HG02943 (cell line): ENCODE measurements around the gene AMD1.
"Not testable (repeated sequence)": the region's sequence is repeated elsewhere in the genome, so short reads cannot be mapped to it uniquely, and the experiment has no call there.

ENCODE experiments used
- ATAC-seq: cut with Tn5 transposase; IDR thresholded peaks from one replicate; pipeline ENCODE4 v1.9.1; 2021; ENCODE audit warnings: mild to moderate bottlenecking, low read depth, moderate library complexity; ENCODE audit not compliant: unreplicated experiment

AMD1 gene

DNA sequence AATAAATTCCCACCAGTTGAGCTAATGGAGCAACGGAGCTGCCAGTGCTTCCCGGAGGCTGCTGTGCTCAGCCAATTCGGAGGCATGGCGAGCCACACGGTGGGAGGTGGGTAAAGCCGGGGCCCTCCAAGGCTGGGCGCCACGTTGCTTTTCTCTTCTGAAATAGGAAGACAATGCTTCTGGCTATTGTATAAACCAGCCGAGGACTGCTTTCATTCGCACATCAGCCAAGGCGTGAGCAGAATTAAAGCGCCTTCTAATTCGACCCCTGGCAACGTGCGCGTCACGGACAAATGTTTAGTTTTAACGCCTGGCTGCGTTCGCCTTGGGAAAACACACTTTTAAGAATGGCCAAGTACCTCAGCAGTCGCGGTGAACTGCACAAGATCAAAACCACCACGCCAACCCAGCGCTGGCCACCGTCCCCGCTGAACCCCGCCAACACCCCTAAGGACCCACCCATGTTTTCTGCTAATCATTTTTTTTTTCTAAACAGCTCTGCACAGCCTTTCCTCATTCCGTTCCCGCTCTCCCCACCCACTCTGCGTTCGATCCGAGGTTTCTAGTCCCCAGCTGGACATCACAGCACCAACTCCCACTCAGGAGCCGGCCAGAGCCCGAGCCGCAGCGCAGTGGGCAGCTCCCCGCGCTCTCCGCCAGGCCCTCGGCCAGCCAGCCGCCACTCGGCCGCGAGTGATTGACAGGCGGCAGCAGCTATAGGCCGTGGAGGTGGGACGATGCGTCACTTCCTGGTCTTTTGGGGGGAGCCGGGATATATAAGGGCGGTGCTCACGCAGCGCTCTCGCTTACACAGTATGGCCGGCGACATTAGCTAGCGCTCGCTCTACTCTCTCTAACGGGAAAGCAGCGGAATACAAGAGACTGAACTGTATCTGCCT lies at the start of gene AMD1:
TSS of gene AMD1 (plus strand) at position 805 of the 899 bp plus-strand sequence. CDS start 321 bp downstream, outside the sequence.
- peak; percentile 70 for ATAC-seq

DNA sequence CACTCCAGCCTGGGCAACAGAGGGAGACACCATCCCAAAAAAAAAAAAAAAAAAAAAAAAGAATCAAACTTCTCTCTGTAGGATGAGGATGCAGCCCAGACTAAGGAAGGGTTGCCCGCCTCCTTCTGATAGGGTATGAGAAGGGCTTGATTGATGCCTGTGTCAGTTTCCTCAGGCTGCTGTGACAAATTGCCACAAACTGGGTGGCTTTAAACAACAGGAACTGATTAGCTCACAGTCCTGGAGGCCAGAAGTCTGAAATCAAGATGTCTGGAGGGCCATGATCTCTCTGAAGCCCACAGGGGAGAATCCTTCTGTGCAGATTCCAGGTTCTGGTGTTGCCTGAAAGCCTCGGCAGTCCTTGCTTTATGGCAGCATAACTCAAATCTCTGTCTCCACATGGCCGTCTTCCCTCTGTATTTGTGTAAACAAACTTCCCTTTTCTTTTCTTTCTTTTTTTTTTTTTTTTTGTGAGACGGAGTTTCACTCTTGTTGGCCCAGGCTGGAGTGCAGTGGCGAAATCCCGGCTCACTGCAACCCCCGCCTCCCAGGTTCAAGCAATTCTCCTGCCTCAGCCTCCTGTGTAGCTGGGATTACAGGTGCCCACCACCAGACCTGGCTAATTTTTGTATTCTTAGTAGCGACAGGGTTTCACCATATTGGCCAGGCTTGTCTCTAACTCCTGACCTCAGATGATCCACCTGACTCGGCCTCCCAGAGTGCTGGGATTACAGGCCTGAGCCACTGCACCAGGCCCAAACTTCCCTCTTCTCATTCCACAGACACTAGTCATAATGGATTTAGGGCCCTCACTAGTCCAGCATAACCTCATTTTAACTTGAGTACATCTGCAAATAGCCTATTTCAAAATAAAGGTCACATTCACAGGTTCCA lies 48.1 kb upstream of the AMD1 start:
- ATAC-seq, result no peak

DNA sequence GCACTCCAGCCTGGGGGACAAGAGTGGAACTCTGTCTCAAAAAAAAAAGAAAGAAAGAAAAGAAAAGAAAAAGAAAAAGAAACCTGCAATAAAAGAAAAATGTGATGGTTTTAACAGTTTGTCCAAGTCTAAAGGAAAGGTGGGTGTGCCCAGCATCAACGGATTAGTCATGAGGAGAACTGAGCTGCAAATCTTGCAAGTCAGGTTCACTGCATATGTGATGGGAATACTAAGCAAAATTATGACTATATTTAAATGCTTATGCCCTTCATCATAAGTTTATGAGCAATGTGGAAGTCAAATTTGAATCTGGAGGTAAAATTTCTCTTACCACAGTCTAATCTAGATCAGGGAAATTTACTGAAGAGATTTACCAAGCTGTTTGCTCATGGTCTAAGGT lies 46.2 kb upstream of the AMD1 start:
- ATAC-seq, result no peak

DNA sequence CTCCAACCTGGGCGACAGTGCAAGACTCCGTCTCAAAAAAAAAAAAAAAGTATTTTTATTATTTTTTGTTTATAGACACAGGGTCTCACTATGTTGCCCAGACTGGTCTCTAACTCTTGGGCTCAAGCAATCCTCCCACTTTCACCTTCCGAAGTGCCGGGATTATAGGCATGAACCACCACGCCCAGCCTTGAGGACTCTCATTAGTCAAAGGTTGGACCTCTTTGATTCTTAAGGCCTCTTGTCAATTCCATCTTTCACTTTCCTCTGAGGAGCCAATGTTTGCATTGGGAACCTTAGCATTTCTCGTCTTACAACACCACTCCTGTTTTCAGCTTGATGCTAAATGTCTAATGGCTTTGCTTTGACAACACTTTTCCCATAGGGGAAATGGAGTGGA lies 43.2 kb upstream of the AMD1 start:
- no peak for ATAC-seq

DNA sequence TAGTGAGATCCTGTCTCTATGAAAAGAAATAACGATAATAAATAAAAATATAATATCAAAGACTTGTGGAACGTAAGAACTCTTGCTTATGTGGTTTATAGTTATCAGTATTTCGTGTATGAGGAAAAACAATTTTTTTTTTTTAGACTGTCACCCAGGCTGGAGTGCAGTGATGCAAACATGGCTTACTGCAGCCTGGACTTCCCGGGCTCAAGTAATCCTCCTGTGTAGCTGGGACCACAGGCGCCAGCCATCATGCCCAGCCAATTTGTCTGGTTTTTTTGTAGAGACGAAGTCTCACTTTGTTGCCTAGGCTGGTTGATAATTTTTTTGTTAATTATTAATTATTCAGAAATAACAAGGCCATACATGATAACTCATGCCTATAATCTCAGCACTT lies 40.8 kb upstream of the AMD1 start:
- ATAC-seq, result no peak

DNA sequence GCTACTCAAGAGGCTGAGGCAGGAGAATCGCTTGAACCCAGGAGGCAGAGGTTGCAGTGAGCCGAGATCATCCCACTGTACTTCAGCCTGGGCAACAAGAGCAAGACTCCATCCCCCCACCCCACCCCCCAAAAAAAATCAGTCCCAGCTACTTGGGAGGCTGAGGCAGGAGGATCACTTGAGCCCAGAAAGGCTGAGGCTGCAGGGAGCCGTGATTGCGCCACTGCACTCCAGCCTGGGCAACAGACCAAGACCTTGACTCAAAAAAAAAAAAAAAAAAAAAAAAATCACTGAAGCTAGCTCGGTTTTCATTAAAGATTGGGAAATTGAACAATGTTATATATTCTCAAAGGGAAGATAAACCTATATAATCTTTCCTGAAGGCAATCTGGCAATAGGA lies 38.8 kb upstream of the AMD1 start:
- not testable (repeated sequence) for ATAC-seq

DNA sequence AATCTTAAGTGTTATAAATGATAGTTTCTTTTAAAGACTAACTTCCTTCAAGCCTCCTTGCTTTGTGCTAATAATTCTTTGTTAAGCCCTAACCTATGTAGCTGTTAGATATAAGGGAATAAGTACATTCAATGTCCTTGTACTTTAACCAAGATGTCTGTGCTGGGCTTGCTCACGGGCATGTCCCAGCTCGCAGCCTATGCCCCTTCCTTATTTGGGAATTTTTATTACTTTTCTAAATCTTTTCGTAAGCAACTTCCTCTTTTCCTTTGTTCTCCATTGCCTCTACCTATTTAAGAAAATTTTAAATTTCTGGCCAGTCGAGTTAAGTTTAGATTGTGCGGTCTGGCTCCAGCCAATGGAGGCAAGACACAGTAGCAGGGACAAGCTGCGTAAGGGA lies 33.3 kb upstream of the AMD1 start:
- no peak for ATAC-seq

DNA sequence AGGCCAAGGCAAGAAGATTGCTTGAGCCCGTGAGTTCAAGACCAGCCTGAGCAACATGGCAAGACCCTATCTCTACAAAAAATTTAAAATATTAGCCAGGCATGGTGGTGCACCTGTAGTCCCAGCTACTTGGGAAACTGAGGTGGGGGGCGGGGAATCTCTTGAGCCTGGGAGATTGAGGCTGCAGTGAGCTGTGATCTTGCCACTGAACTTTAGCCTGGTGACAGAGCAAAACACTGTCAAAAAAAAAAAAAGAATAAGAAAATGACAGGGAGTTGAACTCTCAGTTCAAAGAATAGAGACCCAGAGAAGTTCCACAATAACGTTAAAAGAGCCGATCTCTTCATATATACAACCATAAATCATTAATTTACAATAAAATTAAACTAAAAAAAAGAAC lies 24.8 kb upstream of the AMD1 start:
- no peak for ATAC-seq

DNA sequence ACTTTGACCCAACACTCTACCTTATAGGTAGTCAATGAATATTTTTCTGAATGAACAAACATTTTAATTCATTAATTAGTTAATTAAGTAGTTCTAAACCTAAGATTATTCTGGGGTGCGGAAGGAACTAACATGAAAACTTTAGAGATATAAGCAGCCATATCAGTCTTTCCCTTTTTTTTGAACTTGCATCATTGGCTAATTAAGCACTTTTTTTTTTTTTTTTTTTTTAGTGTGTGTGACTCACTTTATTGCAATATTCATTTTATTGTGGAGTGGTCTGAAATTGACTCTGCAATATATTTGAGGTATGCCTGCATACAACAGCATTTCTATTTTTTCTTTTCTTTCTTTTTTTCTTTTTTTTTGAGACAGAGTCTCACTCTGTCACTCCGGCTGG lies 21.8 kb upstream of the AMD1 start:
- ATAC-seq, result no peak

DNA sequence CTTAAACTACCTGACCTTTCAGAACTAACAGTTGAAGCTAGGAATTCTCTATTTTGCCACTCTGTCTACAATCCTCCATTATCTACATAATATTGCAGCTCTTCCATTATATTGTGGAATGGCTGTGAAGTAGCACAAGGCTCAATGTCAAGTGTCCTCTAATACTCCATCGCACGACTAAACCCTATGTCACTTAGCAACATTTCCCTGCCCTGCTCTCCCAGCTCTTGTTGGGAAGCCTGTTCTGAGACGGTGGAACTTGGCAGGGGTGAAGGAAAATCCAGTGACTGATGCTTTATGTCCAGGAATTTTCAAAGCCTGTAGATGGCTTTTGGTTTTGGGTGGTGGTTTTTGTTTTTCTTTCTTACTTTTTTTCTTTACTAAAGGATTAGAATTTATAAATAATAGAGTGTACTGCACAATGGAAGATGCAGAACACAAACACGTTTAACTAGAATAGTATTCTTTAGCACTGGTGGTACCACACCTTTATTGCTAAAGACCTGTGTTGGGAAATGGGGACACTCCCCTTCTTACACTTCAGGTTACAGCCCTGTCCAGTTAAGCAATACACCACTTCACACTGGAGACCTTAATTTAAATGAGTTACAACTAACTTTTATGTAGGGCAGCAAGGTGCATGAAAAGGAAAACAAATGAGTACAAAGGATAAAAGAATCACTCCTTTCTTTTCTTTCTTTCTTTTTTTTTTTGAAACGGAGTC lies 20.7 kb upstream of the AMD1 start:
- no peak for ATAC-seq

DNA sequence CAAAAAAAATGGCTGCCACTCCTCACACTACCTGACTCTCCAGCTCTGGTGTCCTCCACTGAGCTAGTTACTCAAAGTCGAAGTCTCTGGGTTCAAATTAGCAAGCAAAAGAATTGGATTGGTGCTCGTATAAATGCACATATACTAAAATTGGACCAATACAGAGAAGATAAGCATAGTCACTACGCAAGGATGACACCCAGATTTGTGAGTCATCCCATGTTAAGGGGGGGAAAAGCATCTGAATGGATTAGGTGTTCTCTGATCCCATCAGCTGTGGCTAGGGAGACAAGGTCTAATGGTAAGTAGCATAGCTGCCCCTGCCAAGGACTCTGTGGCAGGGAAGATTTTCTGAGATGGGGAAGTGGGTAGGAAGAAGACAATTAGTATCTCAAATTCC lies 18.3 kb upstream of the AMD1 start:
- no peak for ATAC-seq

DNA sequence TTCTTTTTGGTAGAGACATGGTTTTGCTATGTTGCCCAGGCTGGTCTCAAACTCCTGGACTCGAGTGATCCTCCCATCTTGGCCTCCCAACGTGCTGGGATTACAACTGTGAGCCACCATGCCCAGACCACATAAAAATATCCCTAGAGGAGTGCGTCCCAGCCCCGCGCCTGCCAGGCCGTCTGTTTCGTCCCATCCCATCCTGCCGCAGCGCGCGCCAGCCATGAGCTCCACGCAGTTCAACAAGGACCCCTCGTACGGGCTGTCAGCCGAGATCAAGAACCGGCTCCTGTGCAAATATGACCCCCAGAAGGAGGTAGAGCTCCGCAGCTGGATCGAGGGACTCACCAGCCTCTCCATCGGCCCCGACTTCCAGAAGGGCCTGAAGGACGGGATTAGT lies 16.6 kb upstream of the AMD1 start:
- no peak for ATAC-seq

DNA sequence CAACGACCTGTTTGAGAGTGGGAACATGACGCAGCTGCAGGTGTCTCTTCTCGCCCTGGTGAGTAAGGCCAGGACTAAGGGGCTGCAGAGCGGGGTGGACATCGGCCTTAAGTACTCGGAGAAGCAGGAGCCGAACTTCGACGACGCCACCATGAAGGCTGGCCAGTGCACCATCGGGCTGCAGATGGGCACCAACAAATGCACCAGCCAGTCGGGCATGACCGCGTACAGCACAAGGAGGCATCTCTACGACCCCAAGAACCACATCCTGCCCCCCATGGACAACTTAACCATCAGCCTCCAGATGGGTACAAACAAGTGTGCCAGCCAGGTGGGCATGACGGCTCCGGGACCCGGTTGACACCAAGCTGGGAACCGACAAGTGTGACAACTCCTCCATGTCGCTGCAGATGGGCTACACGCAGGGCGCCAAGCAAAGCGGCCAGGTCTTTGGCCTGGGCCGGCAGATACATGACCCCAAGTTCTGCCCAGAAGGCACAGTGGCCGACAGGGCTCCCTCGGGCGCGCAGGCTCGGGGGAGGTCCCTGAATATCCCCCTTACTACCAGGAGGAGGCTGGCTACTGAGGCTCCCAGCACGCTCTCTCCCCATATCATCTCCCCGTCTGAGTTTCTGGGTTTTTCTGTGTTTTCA lies 15.9 kb upstream of the AMD1 start:
- ATAC-seq, result no peak

DNA sequence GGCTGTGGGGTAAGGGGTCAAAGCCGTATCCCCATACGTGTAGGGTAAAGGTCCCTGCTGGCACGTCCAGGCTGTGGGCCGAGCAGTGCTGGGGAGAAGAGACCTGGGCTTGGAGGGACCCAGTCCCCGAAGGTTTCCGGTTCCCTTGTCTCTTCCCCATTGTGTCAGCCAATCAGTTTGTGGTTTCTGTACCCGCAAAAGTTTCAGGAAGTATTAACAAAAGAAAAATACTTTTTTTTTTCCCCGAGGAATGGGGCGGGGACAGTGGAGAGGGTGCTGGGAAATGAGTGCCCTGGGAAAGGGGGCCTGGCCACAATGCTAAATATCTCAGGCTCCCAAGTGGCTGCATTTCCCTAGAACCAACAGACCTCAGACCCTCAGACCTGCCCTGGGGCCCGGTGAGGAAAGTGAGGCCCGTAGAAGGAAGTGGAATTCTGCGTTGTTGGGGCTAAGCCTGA lies 15.2 kb upstream of the AMD1 start:
- ATAC-seq, result no peak

DNA sequence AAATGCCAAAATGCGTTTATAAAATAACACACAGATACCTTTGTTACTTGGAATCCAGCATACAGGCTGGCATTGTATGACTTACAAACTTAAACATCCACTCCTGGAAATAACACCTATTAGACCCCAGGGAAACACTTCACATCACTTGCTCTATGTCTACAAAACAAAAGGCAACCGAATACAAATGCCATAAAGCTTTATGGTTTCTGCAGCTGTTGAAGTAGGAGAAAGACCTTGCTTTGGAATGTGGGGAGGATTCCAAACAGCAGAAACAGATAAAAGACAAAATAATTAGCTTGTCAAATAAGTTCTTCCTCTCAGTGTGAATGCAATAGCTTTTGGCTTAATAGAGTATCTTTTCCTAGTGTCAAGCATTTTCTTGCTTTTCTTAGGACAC lies 9.8 kb upstream of the AMD1 start:
- ATAC-seq, result no peak

DNA sequence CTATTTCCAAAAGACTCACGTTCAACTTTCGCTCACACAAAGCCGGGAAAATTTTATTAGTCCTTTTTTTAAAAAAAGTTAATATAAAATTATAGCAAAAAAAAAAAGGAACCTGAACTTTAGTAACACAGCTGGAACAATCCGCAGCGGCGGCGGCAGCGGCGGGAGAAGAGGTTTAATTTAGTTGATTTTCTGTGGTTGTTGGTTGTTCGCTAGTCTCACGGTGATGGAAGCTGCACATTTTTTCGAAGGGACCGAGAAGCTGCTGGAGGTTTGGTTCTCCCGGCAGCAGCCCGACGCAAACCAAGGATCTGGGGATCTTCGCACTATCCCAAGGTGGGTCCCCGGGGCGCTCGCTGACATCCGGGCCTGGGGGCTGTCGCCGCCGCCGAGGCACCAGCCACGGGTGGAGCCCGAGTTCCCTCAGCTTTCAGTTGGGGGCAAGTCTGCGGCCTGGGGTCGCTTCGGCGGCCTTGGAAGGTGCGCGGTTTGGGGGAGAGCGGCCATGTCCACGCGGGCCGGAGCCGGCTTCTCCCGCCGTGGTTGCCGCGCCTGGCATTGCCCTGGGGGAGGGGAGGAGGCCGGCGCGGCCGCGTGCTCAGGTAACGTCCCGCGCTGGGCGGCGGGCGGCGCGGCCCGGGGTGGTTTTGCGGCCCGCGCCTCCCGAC lies 429 bp downstream of the AMD1 start:
- ATAC-seq, result peak; percentile 10

DNA sequence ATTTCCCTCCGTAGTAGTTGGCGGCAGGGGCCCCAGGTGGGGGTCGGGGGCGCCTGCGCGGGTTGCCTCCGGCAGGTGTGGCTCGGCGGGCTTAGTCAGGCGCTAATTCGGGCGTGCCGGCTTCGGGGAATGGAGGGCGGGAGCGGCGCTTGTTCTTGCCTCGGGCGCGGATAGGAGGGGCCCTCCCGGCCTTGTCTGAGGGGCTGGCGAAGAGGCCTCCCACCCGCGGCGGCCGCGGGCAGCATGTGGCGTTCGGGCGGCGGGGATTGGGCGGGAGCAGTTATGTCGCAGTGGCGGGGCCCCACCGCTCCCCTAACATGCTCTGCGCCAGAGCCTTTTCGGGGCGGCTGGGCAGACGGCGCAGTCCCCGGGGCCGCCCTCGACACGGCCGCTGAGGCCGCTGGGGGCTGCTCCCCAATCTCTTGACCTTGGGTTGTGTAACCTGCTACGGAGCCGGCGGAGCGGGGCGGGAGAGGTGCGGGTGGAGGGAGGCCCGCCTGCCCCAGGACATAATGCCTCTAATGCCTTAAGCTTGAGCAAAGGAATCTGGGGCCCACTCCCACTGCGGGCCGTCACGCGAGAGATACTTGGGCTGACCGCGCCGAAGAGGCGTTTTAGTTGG lies 1.1 kb downstream of the AMD1 start:
- ATAC-seq, result peak; percentile 11

DNA sequence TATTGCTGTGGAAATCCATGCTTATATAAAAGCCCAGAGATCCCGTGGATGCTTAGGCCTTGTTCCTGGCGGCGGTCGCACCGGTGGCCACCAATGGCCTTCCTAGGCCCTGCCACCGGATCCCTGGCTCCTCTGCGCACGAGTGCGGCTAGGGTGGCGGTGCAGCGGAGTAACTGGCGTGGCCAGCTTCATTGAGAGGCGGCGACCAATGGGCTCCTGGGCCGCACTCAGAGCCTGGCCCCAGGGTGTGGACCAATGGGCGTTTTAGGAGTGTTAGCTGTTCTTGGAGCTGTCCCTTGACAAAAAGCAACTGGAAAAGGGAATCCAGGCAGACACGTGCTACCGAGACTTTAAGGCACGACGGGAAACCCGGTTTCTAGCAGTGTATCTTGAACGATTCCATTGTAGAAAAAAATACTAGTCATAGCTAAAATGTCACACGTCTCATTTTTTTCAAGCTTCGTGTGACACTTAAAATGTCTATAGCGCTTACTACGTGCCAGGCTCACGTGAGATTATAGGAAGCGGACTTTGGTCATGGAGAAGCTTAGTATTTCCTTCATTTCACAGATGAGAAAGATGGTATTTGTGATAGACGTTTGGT lies 1.7 kb downstream of the AMD1 start:
- peak; percentile 38 for ATAC-seq
